Esophagus muscularis mucosa (tissue), 4 donors: ENCODE data around the gene RAB8A. TPM values are rescaled to one million over a fixed set of nuclear protein-coding genes. Genes with fewer than 3 reads are reported as not detected.

ENCODE experiments used
- DNase-seq: peaks from one replicate; pipeline ENCODE4 v3.0.0-alpha.2; 2017; ENCODE audit errors: extremely low spot score
- H3K27ac ChIP-seq, 4 donors: fragments of 200-600 bp; sonication (generic); replicated peaks in 1 of 4; 1 replicate in 3 of 4; 2 replicates in 1 of 4; pipeline ENCODE4 v1.5.1; 2016 to 2019; ENCODE audit warnings: mild to moderate bottlenecking in 1 of 4
- H3K27me3 ChIP-seq, 4 donors: fragments of 200-600 bp; sonication (generic); one replicate each; pipeline versions ENCODE4 v1.5.1 to v1.6.0; 2016 to 2019
- H3K36me3 ChIP-seq, 4 donors: fragments of 200-600 bp; sonication (generic); one replicate each; pipeline ENCODE4 v1.5.1; 2016 to 2019
- H3K4me1 ChIP-seq, 4 donors: fragments of 200-600 bp; sonication (generic); one replicate each; pipeline ENCODE4 v1.5.1; 2016 to 2019
- H3K4me3 ChIP-seq, 4 donors: fragments of 200-600 bp; sonication (generic); 1 replicate in 2 of 4; 2 replicates in 2 of 4; pipeline ENCODE4 v1.5.1; 2016 to 2019; ENCODE audit warnings: mild to moderate bottlenecking in 4 of 4, moderate library complexity in 1 of 4
- H3K9me3 ChIP-seq, 4 donors: fragments of 200-600 bp; sonication (generic); 1 replicate in 3 of 4; 2 replicates in 1 of 4; pipeline ENCODE4 v1.5.1; 2016 to 2019
- CTCF ChIP-seq, 3 experiments: fragments of 200-600 bp in 2 of 3; fragments of 450-650 bp in 1 of 3; sonication (generic) in 2 of 3; IDR thresholded peaks; one replicate each; pipeline ENCODE4 v1.5.1; 2017 to 2019; ENCODE audit warnings: antibody characterized with exemption in 3 of 3, mild to moderate bottlenecking in 2 of 3, moderate library complexity in 1 of 3
- EP300 ChIP-seq: sonication (generic); formaldehyde crosslinking; IDR thresholded peaks from one replicate; pipeline ENCODE4 v1.6.1; 2017; ENCODE audit warnings: antibody characterized with exemption
- POLR2A ChIP-seq: fragments of 450-650 bp; IDR thresholded peaks from one replicate; pipeline ENCODE4 v1.6.1; 2017; ENCODE audit warnings: antibody characterized with exemption, moderate library complexity, mild to moderate bottlenecking, low read depth
- POLR2AphosphoS5 ChIP-seq, 2 donors: sonication (generic); formaldehyde crosslinking; IDR thresholded peaks; one replicate each; pipeline ENCODE4 v1.6.1; 2017; ENCODE audit warnings: antibody characterized with exemption in 2 of 2
- WGBS: methylation state at CpG from one replicate; pipeline ENCODE4 v1.1.5; 2018; 5-methylcytosine and 5-hydroxymethylcytosine counted together
- intact Hi-C: fragments of 100-400 bp; cut with DNase I; formaldehyde crosslinking; loops from one replicate; pipeline ENCODE4 v1.15.1; 2023
- total RNA-seq, 4 donors: library from RNA; depleted of rRNA; stranded (reverse); fragments of >200 nt; gene quantifications; one replicate each; pipeline versions ENCODE4 v1.1.0 to v1.2.1, GENCODE V29; 2016

Gene RAB8A
- total RNA-seq, 4 donors from 2014 or later: 37.9 to 56.4 (median 42.9) TPM

DNA sequence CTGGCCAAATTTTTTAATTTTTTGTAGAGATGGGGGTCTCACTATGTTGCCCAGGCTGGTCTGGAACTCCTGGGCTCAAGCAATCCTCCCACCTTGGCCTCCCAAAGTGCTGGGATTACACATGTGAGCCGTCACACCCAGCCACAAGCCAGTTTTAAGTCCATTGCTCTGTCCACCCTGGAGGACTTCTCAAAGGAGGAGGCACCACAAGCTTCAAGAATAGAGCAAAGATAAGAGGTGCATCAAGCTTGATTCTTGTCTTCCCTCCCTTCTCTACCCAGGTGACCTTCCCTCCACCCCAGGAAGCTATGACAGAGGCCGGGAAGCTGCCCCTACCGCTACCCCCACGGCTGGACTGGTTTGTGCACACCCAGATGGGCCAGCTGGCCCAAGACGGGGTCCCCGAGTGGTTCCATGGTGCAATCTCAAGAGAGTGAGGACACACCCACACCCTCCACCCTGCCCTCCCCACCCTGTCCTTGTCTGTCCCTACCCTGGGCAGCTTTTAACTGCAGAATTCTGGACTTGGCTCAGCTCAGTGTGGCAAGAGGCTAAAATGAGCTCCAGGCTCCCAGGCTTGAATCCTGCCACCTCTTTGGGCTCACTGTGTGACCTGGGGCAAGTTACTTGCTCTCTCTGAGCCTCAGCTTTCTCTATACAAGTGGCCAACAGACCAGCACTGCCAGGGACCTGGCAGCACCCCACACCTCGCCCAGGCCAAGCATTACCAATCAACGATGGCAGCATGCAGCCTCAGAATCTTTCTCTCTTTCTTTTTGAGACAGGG is 36.9 kb downstream of the RAB8A start:
- TF ChIP-seq EP300 (no peak), POLR2A (no peak), POLR2AphosphoS5 (IDR thresholded peaks at IDR 0.05) (no peak)

GRCh38 chr19:16153582-16154336 is 42.1 kb downstream of the RAB8A start:
- DNase-seq: no peak
- no peaks in the 10 kb centered on the region for H3K4me1 ChIP-seq
- H3K36me3 ChIP-seq: no peaks in the 10 kb centered on the region
- no peak overlapping the region for H3K4me3 ChIP-seq
- H3K27ac ChIP-seq: no peak overlapping the region
- WGBS: 67% methylated on average over 5 of the region's 11 CpGs
- intact Hi-C loops: no loop called here
- TF ChIP-seq POLR2AphosphoS5 (IDR thresholded peaks at IDR 0.05) (no peak), EP300 (no peak), POLR2A (no peak), CTCF (IDR thresholded peaks at IDR 0.05) (no peak)
- H3K9me3 ChIP-seq: no peaks in the 10 kb centered on the region
- no peaks in the 10 kb centered on the region for H3K27me3 ChIP-seq

More for the DNA sequence above, 36.9 kb downstream of the RAB8A start:
- no peaks in the 10 kb centered on the region for H3K9me3 ChIP-seq
- no peaks in the 10 kb centered on the region for H3K36me3 ChIP-seq
- H3K27ac ChIP-seq: no peak overlapping the region
- no peak overlapping the region for H3K4me3 ChIP-seq
- H3K27me3 ChIP-seq: peaks cover 0 to 6% (median 0%) of the 10 kb centered on the region in 4 donors
- intact Hi-C loops: no loop called here
- 84% methylated on average over 8 of the region's 8 CpGs for WGBS
- DNase-seq: no peak
- H3K4me1 ChIP-seq: no peaks in the 10 kb centered on the region

- TF ChIP-seq CTCF (IDR thresholded peaks at IDR 0.05): no peak
- TF ChIP-seq POLR2A: no peak
- TF ChIP-seq POLR2AphosphoS5 (IDR thresholded peaks at IDR 0.05): no peak
- no peak for TF ChIP-seq EP300
- H3K27me3 ChIP-seq: no peaks in the 10 kb centered on the region
- intact Hi-C loops: no loop called here
- H3K4me3 ChIP-seq: no peak overlapping the region
- no peaks in the 10 kb centered on the region for H3K4me1 ChIP-seq
- no peaks in the 10 kb centered on the region for H3K36me3 ChIP-seq
- no peak overlapping the region for H3K27ac ChIP-seq
- 92% methylated on average over 8 of the region's 8 CpGs for WGBS
- DNase-seq: no peak
- no peaks in the 10 kb centered on the region for H3K9me3 ChIP-seq
These were observed 42.9 kb downstream of the RAB8A start for GRCh38 chr19:16154557-16154956.

DNA sequence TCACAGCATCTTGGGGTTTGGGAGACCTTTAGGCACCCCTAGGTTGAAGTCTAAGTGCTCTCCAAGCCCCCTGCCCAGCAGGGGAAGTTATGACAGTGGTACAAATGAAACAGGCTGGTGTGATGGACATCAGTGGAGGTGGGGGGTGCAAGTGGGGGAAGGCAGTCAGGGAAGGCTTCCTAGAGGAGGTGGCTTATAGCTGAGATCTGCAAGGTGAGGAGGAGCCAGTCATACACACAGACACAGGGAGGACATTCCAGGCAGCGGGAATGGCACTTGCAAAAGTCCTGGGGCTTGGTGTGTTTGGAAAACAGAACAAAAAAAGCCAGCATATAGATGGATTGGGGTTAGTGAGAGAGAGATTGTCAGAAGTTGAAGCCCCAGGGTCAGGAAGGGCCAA is 43.4 kb downstream of the RAB8A start:
- no peaks in the 10 kb centered on the region for H3K36me3 ChIP-seq
- H3K4me1 ChIP-seq: no peaks in the 10 kb centered on the region
- 70% methylated on average over 1 of the region's 1 CpG for WGBS
- no peaks in the 10 kb centered on the region for H3K9me3 ChIP-seq
- H3K27me3 ChIP-seq: no peaks in the 10 kb centered on the region
- intact Hi-C loops: no loop called here
- DNase-seq: no peak
- no peak for TF ChIP-seq EP300
- no peak for TF ChIP-seq POLR2AphosphoS5 (IDR thresholded peaks at IDR 0.05)
- no peak for TF ChIP-seq POLR2A
- TF ChIP-seq CTCF (IDR thresholded peaks at IDR 0.05): no peak
- H3K4me3 ChIP-seq: no peak overlapping the region
- no peak overlapping the region for H3K27ac ChIP-seq

DNA sequence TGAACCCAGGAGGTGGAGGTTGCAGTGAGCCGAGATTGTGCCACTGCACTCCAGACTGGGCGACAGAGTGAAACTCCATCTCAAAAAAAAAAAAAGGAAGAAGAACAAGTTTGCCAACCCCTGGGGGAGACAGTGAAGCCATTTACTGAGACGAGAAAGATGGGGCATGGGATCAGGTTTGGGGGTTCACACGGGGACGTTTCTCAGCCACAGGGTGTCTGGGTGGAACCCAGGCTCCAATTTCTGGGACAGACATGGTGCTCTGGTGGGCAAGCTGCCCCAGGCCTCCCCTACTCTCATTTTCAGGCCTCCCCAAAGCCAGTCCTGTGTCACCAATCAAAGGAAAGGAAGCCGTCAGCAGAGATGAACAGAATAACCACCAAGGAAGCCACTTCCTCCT is 45.2 kb downstream of the RAB8A start:
- intact Hi-C loops: no loop called here
- no peak for DNase-seq
- no peaks in the 10 kb centered on the region for H3K9me3 ChIP-seq
- H3K4me1 ChIP-seq: no peaks in the 10 kb centered on the region
- H3K27ac ChIP-seq: no peak overlapping the region
- no peak overlapping the region for H3K4me3 ChIP-seq
- no peaks in the 10 kb centered on the region for H3K36me3 ChIP-seq
- TF ChIP-seq EP300 (no peak), CTCF (IDR thresholded peaks at IDR 0.05) (no peak), POLR2AphosphoS5 (IDR thresholded peaks at IDR 0.05) (no peak), POLR2A (no peak)
- no peaks in the 10 kb centered on the region for H3K27me3 ChIP-seq
- 81% methylated on average over 6 of the region's 6 CpGs for WGBS
